Fibroblast of pulmonary artery (primary cell): ENCODE data around the gene TLE6.
"Not testable (repeated sequence)": the region's sequence is repeated elsewhere in the genome, so short reads cannot be mapped to it uniquely, and the experiment has no call there.

Experiments used
- DNase-seq: peaks from one replicate; pipeline ENCODE4 v3.0.0-alpha.2; 2010; ENCODE audit warnings: low read depth
- H3K4me3 ChIP-seq: replicated peaks from 2 replicates; pipeline ENCODE4 v1.5.1; 2011; ENCODE audit warnings: low read depth, mild to moderate bottlenecking, control low read depth, low read length, moderate library complexity
- CTCF ChIP-seq: IDR thresholded peaks from 2 replicates; pipeline ENCODE4 v1.5.1; 2011; ENCODE audit warnings: mild to moderate bottlenecking, control low read depth, low read length, inconsistent platforms; ENCODE audit errors: missing control alignments

TLE6 gene

GRCh38 chr19:3010871-3011270, 33.5 kb downstream of the TLE6 start:
- DNase-seq = no peak
- H3K4me3 ChIP-seq = no peak overlapping the region
- no peak for TF ChIP-seq CTCF

- H3K4me3 ChIP-seq, DNase-seq: not testable (repeated sequence)
Observed at GRCh38 chr19:3012059-3012458, 34.7 kb downstream of the TLE6 start.

- TF ChIP-seq CTCF = no peak
- H3K4me3 ChIP-seq = no peak overlapping the region
- DNase-seq = no peak
Observed at GRCh38 chr19:3012621-3013262, 35.4 kb downstream of the TLE6 start.

- no peak for DNase-seq
- no peak for TF ChIP-seq CTCF
- H3K4me3 ChIP-seq = no peak overlapping the region
Observed at GRCh38 chr19:3013263-3013725, 35.9 kb downstream of the TLE6 start.

- H3K4me3 ChIP-seq = no peak overlapping the region
- TF ChIP-seq CTCF = no peak
- no peak for DNase-seq
Observed at GRCh38 chr19:3014135-3014534, 36.8 kb downstream of the TLE6 start.

DNA sequence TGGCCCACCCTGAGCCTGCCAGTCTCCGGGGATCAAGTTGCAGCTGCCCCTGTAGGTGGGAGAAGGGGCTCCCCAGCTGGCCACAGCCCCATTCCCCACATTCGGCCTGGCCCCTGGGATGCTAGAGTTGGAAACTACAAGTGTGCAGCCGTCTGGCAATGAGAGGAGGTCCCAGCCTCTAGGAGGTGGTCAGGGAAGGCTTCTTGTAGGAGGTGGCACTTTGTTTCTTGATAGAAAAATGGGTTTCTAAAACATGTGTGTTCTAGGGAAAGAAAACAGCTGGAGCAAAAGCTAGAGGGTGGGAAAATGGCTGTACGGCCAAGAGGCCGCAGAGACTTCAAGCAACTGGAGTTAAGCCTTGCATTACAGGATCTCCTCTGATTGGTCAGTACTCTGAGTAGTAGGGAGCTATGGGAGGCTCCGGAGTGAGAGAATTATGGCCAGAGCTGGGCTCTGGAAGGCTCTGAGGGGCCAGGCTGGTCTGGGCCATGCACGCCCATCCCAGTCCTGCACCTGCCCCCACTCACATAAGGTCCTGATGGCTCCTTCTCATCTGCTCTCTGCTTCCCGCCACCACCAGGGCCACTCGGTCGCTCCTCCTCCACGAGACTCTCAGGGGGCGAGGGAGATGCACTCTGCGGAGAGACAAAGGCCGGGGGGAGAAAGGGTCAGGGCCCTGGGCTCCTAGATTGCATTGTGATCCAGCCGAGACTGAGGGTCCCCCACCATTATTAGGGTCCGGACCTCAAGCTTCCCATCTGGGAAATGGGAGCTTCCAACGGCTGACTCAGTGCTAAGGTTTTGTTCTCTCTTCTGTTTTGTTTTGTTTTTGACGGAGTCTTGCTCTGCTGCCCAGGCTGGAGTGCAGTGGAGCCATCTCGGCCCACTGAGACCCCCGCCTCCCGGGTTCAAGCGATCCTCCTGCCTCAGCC, 38.0 kb downstream of the TLE6 start:
- no peak for DNase-seq
- H3K4me3 ChIP-seq = no peak overlapping the region
- TF ChIP-seq CTCF = no peak

DNA sequence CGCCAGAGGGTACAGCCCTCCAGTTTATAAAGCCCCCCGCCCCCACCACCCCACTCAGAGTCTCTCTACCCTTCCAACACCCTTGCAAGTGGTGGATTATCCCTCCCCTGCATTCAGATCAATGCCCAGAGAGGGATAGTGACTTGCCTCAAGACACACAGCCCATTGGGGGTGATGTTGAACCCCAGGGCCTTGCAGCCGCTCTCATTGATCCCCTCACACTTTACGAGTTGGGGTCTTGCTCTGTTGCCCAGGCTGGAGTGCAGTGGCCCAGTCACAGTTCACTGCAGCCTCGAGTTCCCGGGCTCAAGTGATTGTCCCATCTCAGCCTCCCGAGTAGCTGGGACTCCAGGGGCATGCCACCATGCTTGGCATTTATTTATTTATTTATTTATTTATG, 40.6 kb downstream of the TLE6 start:
- H3K4me3 ChIP-seq = no peak overlapping the region
- DNase-seq = no peak
- no peak for TF ChIP-seq CTCF
